Measurements from ENCODE around the gene RABEP1. TPM values are rescaled to one million over a fixed set of nuclear protein-coding genes. Genes with fewer than 3 reads are reported as not detected.

Gene RABEP1
- total RNA-seq, 1 experiment from 2014 or later: 24.4 TPM

GRCh38 chr17:5352681-5353289, 70.7 kb downstream of the RABEP1 start:
- no peak for ATAC-seq
- Histone ChIP-seq H2AFZ (ENCODE audit: low read length) (no peak overlapping the region), H3K27me3 (ENCODE audit: low read length) (no peaks in the 10 kb centered on the region), H3K9me3 (ENCODE audit: low read length) (no peaks in the 10 kb centered on the region), H3K4me3 (ENCODE audit: low read length) (no peak overlapping the region), H3F3A (ENCODE audit: low read length, unreplicated experiment) (peaks cover 4% of the 10 kb centered on the region), H3K4me1 (ENCODE audit: insufficient read depth, low read length) (peaks cover 16% of the 10 kb centered on the region), H3K9me2 (replicated peaks; ENCODE audit: low read length) (no peaks in the 10 kb centered on the region), H3K79me2 (ENCODE audit: low read length) (no peaks in the 10 kb centered on the region), H4K20me1 (ENCODE audit: low read length) (no peaks in the 10 kb centered on the region), H3K9ac (ENCODE audit: low read length) (no peak overlapping the region), H3K4me2 (ENCODE audit: low read length) (no peak overlapping the region), H3K27ac (ENCODE audit: low read length) (no peak overlapping the region), H3K36me3 (ENCODE audit: low read depth, low read length) (peaks cover 4% of the 10 kb centered on the region)
- CTCF ChIA-PET: no interaction called here
- no peak for DNase-seq
- intact Hi-C loops (cut with micrococcal nuclease): no loop called here
- no TSS peak for BruUV-seq (replicated peaks)
- POLR2A ChIA-PET (ENCODE audit: unreplicated experiment): no interaction called here
- no peak for TF ChIP-seq EZH2phosphoT487 (IDR thresholded peaks at IDR 0.05; ENCODE audit: borderline replicate concordance, low read length)
- TF ChIP-seq EZH2 (IDR thresholded peaks at IDR 0.05; ENCODE audit: low read length, unreplicated experiment): no peak
- no peak for TF ChIP-seq CTCF (conservative IDR thresholded peaks at IDR 0.05; ENCODE audit: low read depth, low read length)

- DNase-seq (no peak), ATAC-seq (no peak)
- TF ChIP-seq CTCF (conservative IDR thresholded peaks at IDR 0.05; ENCODE audit: low read depth, low read length) (no peak), EZH2 (IDR thresholded peaks at IDR 0.05; ENCODE audit: low read length, unreplicated experiment) (no peak), EZH2phosphoT487 (IDR thresholded peaks at IDR 0.05; ENCODE audit: borderline replicate concordance, low read length) (no peak)
- no peaks in the 10 kb centered on the region for H3K79me2 ChIP-seq (ENCODE audit: low read length)
- no peak overlapping the region for H3K4me3 ChIP-seq (ENCODE audit: low read length)
- H3K4me2 ChIP-seq (ENCODE audit: low read length): no peak overlapping the region
- H3K9me2 ChIP-seq (replicated peaks; ENCODE audit: low read length): no peaks in the 10 kb centered on the region
- peaks cover 16% of the 10 kb centered on the region for H3K4me1 ChIP-seq (ENCODE audit: insufficient read depth, low read length)
- H3K36me3 ChIP-seq (ENCODE audit: low read depth, low read length): peaks cover 4% of the 10 kb centered on the region
- ChIA-PET CTCF (no interaction called here), POLR2A (ENCODE audit: unreplicated experiment) (no interaction called here)
- H3K9ac ChIP-seq (ENCODE audit: low read length): no peak overlapping the region
- H3K27me3 ChIP-seq (ENCODE audit: low read length): no peaks in the 10 kb centered on the region
- intact Hi-C loops (cut with micrococcal nuclease): no loop called here
- no peaks in the 10 kb centered on the region for H3K9me3 ChIP-seq (ENCODE audit: low read length)
- no peaks in the 10 kb centered on the region for H4K20me1 ChIP-seq (ENCODE audit: low read length)
- H3F3A ChIP-seq (ENCODE audit: low read length, unreplicated experiment): peaks cover 4% of the 10 kb centered on the region
- no peak overlapping the region for H2AFZ ChIP-seq (ENCODE audit: low read length)
- BruUV-seq (replicated peaks): no TSS peak
- no peak overlapping the region for H3K27ac ChIP-seq (ENCODE audit: low read length)
These were observed 72.2 kb downstream of the RABEP1 start for GRCh38 chr17:5354310-5354709.

GRCh38 chr17:5354886-5355415, 72.9 kb downstream of the RABEP1 start:
- Histone ChIP-seq H3K79me2 (ENCODE audit: low read length) (no peaks in the 10 kb centered on the region), H3K9me2 (replicated peaks; ENCODE audit: low read length) (no peaks in the 10 kb centered on the region), H3F3A (ENCODE audit: low read length, unreplicated experiment) (peaks cover 4% of the 10 kb centered on the region), H3K36me3 (ENCODE audit: low read depth, low read length) (peaks cover 4% of the 10 kb centered on the region), H3K9me3 (ENCODE audit: low read length) (no peaks in the 10 kb centered on the region), H3K4me1 (ENCODE audit: insufficient read depth, low read length) (peaks cover 16% of the 10 kb centered on the region), H2AFZ (ENCODE audit: low read length) (no peak overlapping the region), H3K4me3 (ENCODE audit: low read length) (no peak overlapping the region), H4K20me1 (ENCODE audit: low read length) (no peaks in the 10 kb centered on the region), H3K27ac (ENCODE audit: low read length) (peak overlapping the region; percentile 19; the same call in 1 of the 2 replicates), H3K27me3 (ENCODE audit: low read length) (no peaks in the 10 kb centered on the region), H3K4me2 (ENCODE audit: low read length) (peak overlapping the region; percentile 44; the same call in 1 of the 2 replicates), H3K9ac (ENCODE audit: low read length) (no peak overlapping the region)
- DNase-seq: no peak
- POLR2A ChIA-PET (ENCODE audit: unreplicated experiment): no interaction called here
- ATAC-seq: no peak
- intact Hi-C loops (cut with micrococcal nuclease): no loop called here
- no TSS peak for BruUV-seq (replicated peaks)
- TF ChIP-seq CTCF (conservative IDR thresholded peaks at IDR 0.05; ENCODE audit: low read depth, low read length): no peak
- TF ChIP-seq EZH2 (IDR thresholded peaks at IDR 0.05; ENCODE audit: low read length, unreplicated experiment): no peak
- TF ChIP-seq EZH2phosphoT487 (IDR thresholded peaks at IDR 0.05; ENCODE audit: borderline replicate concordance, low read length): no peak
- CTCF ChIA-PET: interaction anchor here (0.6 kb wide), 1 partner anchor 10 kb away, joined by 4 read pairs; no protein-coding TSS in a partner anchor
